ENCODE measurements around the gene PPP2R5E. TPM values are rescaled to one million over a fixed set of nuclear protein-coding genes. Genes with fewer than 3 reads are reported as not detected.

The PPP2R5E gene
- total and polyA plus RNA-seq, 2 of the 8 experiments (the other 6 are each of a cell fraction or from before 2014, with no cell fraction given) = 6.8 to 64.6 TPM

DNA sequence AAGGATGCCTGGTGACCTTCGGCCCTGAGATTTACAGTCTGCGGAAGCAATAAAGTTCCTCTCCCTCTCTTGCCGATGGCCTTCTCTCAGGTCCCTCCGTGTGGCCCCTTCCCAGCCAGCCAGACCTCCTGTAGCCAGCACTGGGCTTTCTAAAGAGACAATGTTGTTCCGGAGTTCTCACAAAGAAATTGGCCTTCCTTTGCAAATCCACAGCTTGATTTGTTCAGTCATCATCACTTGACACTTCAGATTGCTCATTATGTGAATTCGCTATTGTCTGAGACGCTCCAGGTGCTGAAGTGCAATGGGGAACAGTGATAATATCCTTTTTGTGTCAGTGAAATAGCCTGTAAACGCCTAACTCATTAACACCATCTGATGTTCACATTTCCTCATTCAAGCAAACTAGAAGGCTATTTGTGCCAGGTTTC is 180.8 kb downstream of the PPP2R5E start:
- Histone ChIP-seq H3K79me1 (ENCODE audit: low read depth, low read length) (no peaks in the 10 kb centered on the region), H3K79me2 (ENCODE audit: control insufficient read depth in 1 of 2, insufficient read depth in 2 of 2, low read length in 2 of 2) (no peaks in the 10 kb centered on the region), H4K8ac (ENCODE audit: extremely low read depth, insufficient read depth, low read length) (no peak overlapping the region), H3K14ac (ENCODE audit: insufficient read length) (no peak overlapping the region), H3K9ac (replicated peaks in 1 of 4; ENCODE audit: extremely low read depth in 1 of 4, low read depth in 3 of 4, low read length in 3 of 4) (no peak overlapping the region), H2BK120ac (replicated peaks; ENCODE audit: low read depth, low read length) (no peak overlapping the region), H3K27me3 (replicated peaks in 1 of 4; ENCODE audit: control insufficient read depth in 3 of 4, extremely low read depth in 1 of 4, insufficient read depth in 3 of 4, low read length in 3 of 4) (no peaks in the 10 kb centered on the region), H3K36me3 (ENCODE audit: control insufficient read depth in 2 of 4, insufficient read depth in 4 of 4, low read length in 3 of 4) (no peaks in the 10 kb centered on the region), H3K4me3 (ENCODE audit: extremely low read depth in 1 of 4, insufficient read depth in 2 of 4, low read depth in 3 of 4, low read length in 4 of 4) (no peak overlapping the region), H3K4me1 (replicated peaks in 1 of 4; ENCODE audit: control insufficient read depth in 3 of 4, insufficient read depth in 4 of 4, low read length in 3 of 4) (0 out of 7 replicates have a peak, but pooled peaks cover 0 to 2% (median 0%) of the 10 kb centered on the region in 4 experiments), H3K23ac (ENCODE audit: insufficient read length) (no peak overlapping the region), H3K27ac (ENCODE audit: low read depth, low read length) (no peak overlapping the region), H2BK5ac (ENCODE audit: low read depth, low read length) (no peak overlapping the region), H3K23me2 (ENCODE audit: low read depth, low read length) (no peaks in the 10 kb centered on the region), H3K56ac (replicated peaks; ENCODE audit: insufficient read length, low read depth, low read length) (no peak overlapping the region), H3K9me3 (ENCODE audit: insufficient read depth in 2 of 2, low read depth in 1 of 2, low read length in 1 of 2) (no peaks in the 10 kb centered on the region), H2BK12ac (ENCODE audit: low read depth, low read length) (no peak overlapping the region), H4K20me1 (replicated peaks in 1 of 2; ENCODE audit: control insufficient read depth in 1 of 2, insufficient read depth in 2 of 2, low read length in 2 of 2) (no peaks in the 10 kb centered on the region), H3K4me2 (ENCODE audit: insufficient read depth in 1 of 2, low read depth in 2 of 2, low read length in 2 of 2) (no peak overlapping the region), H2BK20ac (ENCODE audit: low read length) (no peak overlapping the region), H3K4ac (replicated peaks; ENCODE audit: insufficient read length, low read depth, low read length) (no peak overlapping the region), H4K5ac (ENCODE audit: insufficient read length, low read depth, low read length) (no peak overlapping the region), H2AFZ (ENCODE audit: low read length) (no peak overlapping the region), H4K91ac (replicated peaks; ENCODE audit: insufficient read length, low read length) (no peak overlapping the region), H2BK15ac (ENCODE audit: low read length) (no peak overlapping the region), H3K18ac (ENCODE audit: extremely low read depth, low read length) (no peak overlapping the region), H2AK5ac (ENCODE audit: low read depth, low read length) (no peak overlapping the region)
- POLR2A ChIA-PET (ENCODE audit: partially characterized antibody) = interaction anchor here (0.5 kb wide), 1 partner anchor 489 kb away, joined by 4 read pairs; no protein-coding TSS in a partner anchor
- CTCF ChIA-PET (ENCODE audit: partially characterized antibody) = interaction anchor here (0.6 to 0.9 kb wide), 5 partner anchors 9 to 935 kb away, joined by 3 read pairs; no protein-coding TSS in a partner anchor
- FAIRE-seq (no peak), DNase-seq (ENCODE audit: low read depth in 1 of 2, low spot score in 2 of 2) (no peak)
- WGBS, 2 experiments (ENCODE audit: extremely low coverage in 1 of 2, insufficient coverage in 1 of 2, insufficient read length in 1 of 2, insufficient replicate concordance in 2 of 2, low coverage in 1 of 2, low lambda C conversion rate in 2 of 2, missing lambda C conversion rate in 1 of 2) = 81% methylated on average over 8 of the region's 8 CpGs; no CpG with 5 or more reads in 1 of the 2 experiments
- TF ChIP-seq YY1 (IDR thresholded peaks at IDR 0.05; ENCODE audit: low read depth, low read length) (no peak), SIX5 (IDR thresholded peaks at IDR 0.05; ENCODE audit: low read depth, low read length) (no peak), TEAD4 (IDR thresholded peaks at IDR 0.05; ENCODE audit: low read depth, low read length) (no peak), TAF1 (IDR thresholded peaks at IDR 0.05; ENCODE audit: low read depth, low read length) (no peak), TAF7 (optimal IDR thresholded peaks at IDR 0.05; ENCODE audit: borderline replicate concordance, low read depth, low read length) (no peak), EZH2 (IDR thresholded peaks at IDR 0.05; ENCODE audit: low read depth, low read length, severe bottlenecking) (no peak), NRF1 (IDR thresholded peaks at IDR 0.05; ENCODE audit: low read depth, low read length) (no peak), SP1 (IDR thresholded peaks at IDR 0.05; ENCODE audit: low read depth, low read length) (no peak), CHD2 (IDR thresholded peaks at IDR 0.05; ENCODE audit: low read length) (no peak), CBX8 (IDR thresholded peaks at IDR 0.05; ENCODE audit: borderline replicate concordance, low read depth, low read length) (no peak), GABPA (IDR thresholded peaks at IDR 0.05; ENCODE audit: borderline replicate concordance, insufficient read depth, low read length) (no peak), EGR1 (IDR thresholded peaks at IDR 0.05; ENCODE audit: borderline replicate concordance, low read depth, low read length) (no peak)
- TF ChIP-seq, protein P1, sequence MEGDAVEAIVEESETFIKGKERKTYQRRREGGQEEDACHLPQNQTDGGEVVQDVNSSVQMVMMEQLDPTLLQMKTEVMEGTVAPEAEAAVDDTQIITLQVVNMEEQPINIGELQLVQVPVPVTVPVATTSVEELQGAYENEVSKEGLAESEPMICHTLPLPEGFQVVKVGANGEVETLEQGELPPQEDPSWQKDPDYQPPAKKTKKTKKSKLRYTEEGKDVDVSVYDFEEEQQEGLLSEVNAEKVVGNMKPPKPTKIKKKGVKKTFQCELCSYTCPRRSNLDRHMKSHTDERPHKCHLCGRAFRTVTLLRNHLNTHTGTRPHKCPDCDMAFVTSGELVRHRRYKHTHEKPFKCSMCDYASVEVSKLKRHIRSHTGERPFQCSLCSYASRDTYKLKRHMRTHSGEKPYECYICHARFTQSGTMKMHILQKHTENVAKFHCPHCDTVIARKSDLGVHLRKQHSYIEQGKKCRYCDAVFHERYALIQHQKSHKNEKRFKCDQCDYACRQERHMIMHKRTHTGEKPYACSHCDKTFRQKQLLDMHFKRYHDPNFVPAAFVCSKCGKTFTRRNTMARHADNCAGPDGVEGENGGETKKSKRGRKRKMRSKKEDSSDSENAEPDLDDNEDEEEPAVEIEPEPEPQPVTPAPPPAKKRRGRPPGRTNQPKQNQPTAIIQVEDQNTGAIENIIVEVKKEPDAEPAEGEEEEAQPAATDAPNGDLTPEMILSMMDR (IDR thresholded peaks at IDR 0.05; ENCODE audit: control extremely low read depth in 1 of 3, insufficient read depth in 1 of 3, low read depth in 1 of 3, low read length in 3 of 3) = no peak

Measured in H1 (cell line).